HepG2 (cell line): Measurements from ENCODE around the gene TIAM2. TPM values are rescaled to one million over a fixed set of nuclear protein-coding genes. Genes with fewer than 3 reads are reported as not detected.

ENCODE experiments used
- ATAC-seq: fragments of 200-7000 bp; cut with Tn5 transposase; 3 replicates; pipeline ENCODE4 v1.9.1; 2020; ENCODE audit warnings: mild to moderate bottlenecking, moderate library complexity
- BruUV-seq: library from RNA; stranded (reverse); fragments of 400-500 nt; replicated peaks from 2 replicates; lab custom pipeline; 2021; lab: Mats Ljungman, UMichigan
- CTCF ChIA-PET: fragments of 300-600 bp; formaldehyde crosslinking; extraction: SDS; loops from one replicate; lab custom pipeline; 2021; ENCODE audit warnings: low total read pairs, inconsistent platforms, low intra/inter-chr PET ratio; lab: Yijun Ruan, JAX
- POLR2A ChIA-PET: fragments of 350-600 bp; sonication (Branson Sonifier 250); formaldehyde crosslinking; loops from one replicate; lab custom pipeline; 2020; ENCODE audit warnings: antibody characterized with exemption, inconsistent platforms; lab: Yijun Ruan, JAX
- DNase-seq: peaks from one replicate; pipeline ENCODE4 v3.0.0-alpha.2; 2015; ENCODE audit warnings: low spot score
- FAIRE-seq: peaks from 3 replicates; lab custom pipeline; 2011; peaks lifted over from hg19 to GRCh38; lab: Jason Lieb, UNC
- H2AFZ ChIP-seq: one replicate; pipeline ENCODE4 v1.6.1; 2011; ENCODE audit warnings: low read length, inconsistent platforms
- H3K27ac ChIP-seq: fragments of 300-600 bp; 3 replicates; pipeline ENCODE4 v1.8.0; 2011; ENCODE audit warnings: mixed run types, mild to moderate bottlenecking, mixed read lengths, low read length, inconsistent platforms; ENCODE audit not compliant: insufficient read depth; ENCODE audit errors: extremely low read length
- H3K27me3 ChIP-seq, 2 experiments: fragments of 200-600 bp in 1 of 2; 2 replicates in 1 of 2; 3 replicates in 1 of 2; pipeline versions ENCODE4 v1.6.0 to v1.8.0; 2011; ENCODE audit warnings: low read length in 2 of 2, mild to moderate bottlenecking in 2 of 2, moderate library complexity in 2 of 2, inconsistent platforms in 1 of 2; ENCODE audit not compliant: insufficient read depth in 2 of 2, control insufficient read depth in 1 of 2
- H3K36me3 ChIP-seq, 2 experiments: fragments of 200-600 bp in 1 of 2; replicated peaks in 1 of 2; 2 replicates in 1 of 2; 3 replicates in 1 of 2; pipeline versions ENCODE4 v1.5.1 to v1.8.0; 2011; ENCODE audit warnings: low read length in 2 of 2, inconsistent platforms in 1 of 2; ENCODE audit not compliant: insufficient read depth in 2 of 2, control insufficient read depth in 1 of 2
- H3K4me1 ChIP-seq: 2 replicates; pipeline ENCODE4 v1.5.1; 2012; ENCODE audit warnings: low read length, inconsistent platforms; ENCODE audit not compliant: insufficient read depth
- H3K4me2 ChIP-seq: 2 replicates; pipeline ENCODE4 v1.6.0; 2011; ENCODE audit warnings: low read depth, low read length, inconsistent platforms
- H3K4me3 ChIP-seq, 3 experiments: fragments of 200-600 bp in 1 of 3; sonication (generic), shearing (Covaris generic) in 1 of 3; replicated peaks in 1 of 3; 2 replicates each; pipeline ENCODE4 v1.5.1; 2011 to 2016; ENCODE audit warnings: low read length in 3 of 3, inconsistent platforms in 2 of 3, low read depth in 2 of 3, mild to moderate bottlenecking in 2 of 3, control low read depth in 1 of 3, mixed read lengths in 1 of 3; ENCODE audit not compliant: insufficient read depth in 1 of 3
- H3K79me2 ChIP-seq: one replicate; pipeline ENCODE4 v1.6.1; 2011; ENCODE audit warnings: low read length, inconsistent platforms; ENCODE audit not compliant: insufficient read depth
- H3K9ac ChIP-seq: 2 replicates; pipeline ENCODE4 v1.6.0; 2011; ENCODE audit warnings: mild to moderate bottlenecking, low read depth, low read length, inconsistent platforms; ENCODE audit not compliant: insufficient read depth
- H3K9me3 ChIP-seq: 2 replicates; pipeline ENCODE4 v1.5.1; 2012; ENCODE audit warnings: mild to moderate bottlenecking, low read length
- H4K20me1 ChIP-seq: 2 replicates; pipeline ENCODE4 v1.6.0; 2011; ENCODE audit warnings: inconsistent platforms, mild to moderate bottlenecking, low read length, moderate library complexity; ENCODE audit not compliant: insufficient read depth
- FOXA3 ChIP-seq: IDR thresholded peaks from 2 replicates; pipeline ENCODE4 v1.6.1; 2016; ENCODE audit warnings: missing genetic modification reagents, missing compliant biosample characterization
- HNRNPL ChIP-seq: fragments of 200-400 bp; formaldehyde crosslinking; IDR thresholded peaks from 2 replicates; pipeline ENCODE4 v1.6.1; 2017; ENCODE audit warnings: mild to moderate bottlenecking, low read depth, low read length
- MEIS2 ChIP-seq: sonication (generic); formaldehyde crosslinking; IDR thresholded peaks from 2 replicates; pipeline ENCODE4 v1.9.0; 2021; ENCODE audit warnings: mild to moderate bottlenecking, missing genetic modification reagents
- SPEN ChIP-seq: sonication (generic); formaldehyde crosslinking; IDR thresholded peaks from 2 replicates; pipeline ENCODE4 v1.5.1; 2020; ENCODE audit warnings: low read depth, mild to moderate bottlenecking, missing genetic modification reagents
- THAP11 ChIP-seq: IDR thresholded peaks from 2 replicates; pipeline ENCODE4 v1.6.1; 2016; ENCODE audit warnings: missing biosample characterization, missing genetic modification reagents
- YEATS4 ChIP-seq: sonication (generic); formaldehyde crosslinking; IDR thresholded peaks from 2 replicates; pipeline ENCODE4 v1.4.0; 2020; ENCODE audit warnings: missing genetic modification reagents, borderline replicate concordance
- ZMYM3 ChIP-seq: sonication (generic); formaldehyde crosslinking; IDR thresholded peaks from 2 replicates; pipeline ENCODE4 v1.5.1; 2020; ENCODE audit warnings: mild to moderate bottlenecking, missing genetic modification reagents
- ZNF747 ChIP-seq: sonication (generic); formaldehyde crosslinking; IDR thresholded peaks from 2 replicates; pipeline ENCODE4 v1.8.1; 2023; ENCODE audit warnings: missing genetic modification reagents, mild to moderate bottlenecking, borderline replicate concordance
- ZNF788 ChIP-seq: sonication (generic); formaldehyde crosslinking; IDR thresholded peaks from 2 replicates; pipeline ENCODE4 v1.5.0; 2020; ENCODE audit warnings: mild to moderate bottlenecking, missing genetic modification reagents, borderline replicate concordance
- WGBS: methylation state at CpG from one replicate; pipeline ENCODE4 v1.1.6; 2017; ENCODE audit warnings: low lambda C conversion rate; 5-methylcytosine and 5-hydroxymethylcytosine counted together
- in situ Hi-C: cut with HindIII; loops from 2 replicates; pipeline ENCODE4 v1.10.0; 2017; ENCODE audit warnings: low pct_unique_long_range_greater_than_20kb; ENCODE audit not compliant: extremely low pct_ligation_motif_present
- intact Hi-C: fragments of 100-400 bp; cut with micrococcal nuclease; formaldehyde crosslinking; loops from one replicate; pipeline ENCODE4 v1.10.0; 2022; ENCODE audit not compliant: unreplicated experiment
- polyA plus RNA-seq, 8 experiments: library from polyadenylated mRNA; depleted of rRNA in 3 of 8; stranded (reverse) in 7 of 8; unstranded in 1 of 8; fragments of >200 nt; fragmentation: Illumina TruSeq in 4 of 8; extraction: Trizol in 4 of 8; gene quantifications; 2 replicates each; pipeline versions ENCODE4 v1.2.1 to v1.2.3, GENCODE V29; 2011 to 2016; ENCODE audit warnings: low read depth in 4 of 8, missing spikeins in 1 of 8, mixed read lengths in 1 of 8; ENCODE audit not compliant: insufficient read depth in 1 of 8
- total RNA-seq, 5 experiments: library from RNA; depleted of rRNA; stranded (reverse); fragments of >200 nt; fragmentation: Illumina TruSeq; extraction: Trizol; gene quantifications; 2 replicates each; pipeline ENCODE4 v1.2.3, GENCODE V29; 2016; ENCODE audit warnings: low read depth in 1 of 5
- TF ChIP-seq, protein P1 (sequence below): sonication (generic); formaldehyde crosslinking; IDR thresholded peaks from 2 replicates; pipeline ENCODE4 v1.5.0; 2020; ENCODE audit warnings: missing genetic modification reagents
- TF ChIP-seq, protein P2 (sequence below): sonication (generic); formaldehyde crosslinking; IDR thresholded peaks from 2 replicates; pipeline ENCODE4 v1.4.0; 2020; ENCODE audit warnings: missing genetic modification reagents, borderline replicate concordance
- TF ChIP-seq, protein P3 (sequence below): sonication (generic); formaldehyde crosslinking; conservative IDR thresholded peaks from 2 replicates; pipeline ENCODE4 v1.8.0; 2022; ENCODE audit warnings: low read depth, missing genetic modification reagents

TIAM2 gene
- total and polyA plus RNA-seq, 2 of the 13 experiments (the other 11 are each of a cell fraction or from before 2014, with no cell fraction given): 4.1 to 4.5 TPM

DNA sequence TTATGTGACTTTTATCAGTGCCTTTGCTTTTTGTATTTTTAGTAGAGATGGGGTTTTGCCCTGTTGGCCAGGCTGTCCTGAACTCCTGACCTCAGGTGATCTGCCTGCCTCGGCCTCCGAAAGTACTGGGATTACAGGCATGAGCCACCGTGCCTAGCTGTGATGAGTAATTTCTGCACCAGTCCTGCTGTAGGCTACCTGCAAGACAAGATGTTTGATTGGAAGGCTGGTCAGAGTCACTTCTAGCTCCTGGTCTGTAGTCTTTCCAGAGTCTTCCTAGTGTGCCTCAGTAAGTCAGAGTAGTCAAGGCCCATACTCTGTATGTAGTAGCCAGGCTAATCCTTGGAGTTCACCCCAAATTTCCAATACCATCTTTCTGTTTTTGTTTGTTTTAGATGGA lies 8.9 kb downstream of the TIAM2 start:
- TF ChIP-seq YEATS4: no peak
- no peak for TF ChIP-seq FOXA3
- TF ChIP-seq MEIS2: no peak
- no peak for TF ChIP-seq ZMYM3 (CRISPR knock-in tag)
- TF ChIP-seq, protein P1, sequence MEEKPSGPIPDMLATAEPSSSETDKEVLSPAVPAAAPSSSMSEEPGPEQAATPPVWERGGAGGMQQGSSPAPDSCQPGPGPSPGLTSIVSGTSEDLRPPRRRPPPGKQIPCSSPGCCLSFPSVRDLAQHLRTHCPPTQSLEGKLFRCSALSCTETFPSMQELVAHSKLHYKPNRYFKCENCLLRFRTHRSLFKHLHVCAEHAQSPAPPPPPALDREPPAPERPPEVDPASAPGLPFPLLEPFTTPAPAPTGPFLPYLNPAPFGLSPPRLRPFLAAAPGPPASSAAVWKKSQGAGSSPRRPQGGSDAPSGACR (CRISPR knock-in tag): no peak
- no peak for TF ChIP-seq THAP11 (CRISPR knock-in tag)
- no peak for TF ChIP-seq HNRNPL
- no peak for TF ChIP-seq ZNF747 (CRISPR knock-in tag)
- TF ChIP-seq ZNF788: no peak
- TF ChIP-seq, protein P2, sequence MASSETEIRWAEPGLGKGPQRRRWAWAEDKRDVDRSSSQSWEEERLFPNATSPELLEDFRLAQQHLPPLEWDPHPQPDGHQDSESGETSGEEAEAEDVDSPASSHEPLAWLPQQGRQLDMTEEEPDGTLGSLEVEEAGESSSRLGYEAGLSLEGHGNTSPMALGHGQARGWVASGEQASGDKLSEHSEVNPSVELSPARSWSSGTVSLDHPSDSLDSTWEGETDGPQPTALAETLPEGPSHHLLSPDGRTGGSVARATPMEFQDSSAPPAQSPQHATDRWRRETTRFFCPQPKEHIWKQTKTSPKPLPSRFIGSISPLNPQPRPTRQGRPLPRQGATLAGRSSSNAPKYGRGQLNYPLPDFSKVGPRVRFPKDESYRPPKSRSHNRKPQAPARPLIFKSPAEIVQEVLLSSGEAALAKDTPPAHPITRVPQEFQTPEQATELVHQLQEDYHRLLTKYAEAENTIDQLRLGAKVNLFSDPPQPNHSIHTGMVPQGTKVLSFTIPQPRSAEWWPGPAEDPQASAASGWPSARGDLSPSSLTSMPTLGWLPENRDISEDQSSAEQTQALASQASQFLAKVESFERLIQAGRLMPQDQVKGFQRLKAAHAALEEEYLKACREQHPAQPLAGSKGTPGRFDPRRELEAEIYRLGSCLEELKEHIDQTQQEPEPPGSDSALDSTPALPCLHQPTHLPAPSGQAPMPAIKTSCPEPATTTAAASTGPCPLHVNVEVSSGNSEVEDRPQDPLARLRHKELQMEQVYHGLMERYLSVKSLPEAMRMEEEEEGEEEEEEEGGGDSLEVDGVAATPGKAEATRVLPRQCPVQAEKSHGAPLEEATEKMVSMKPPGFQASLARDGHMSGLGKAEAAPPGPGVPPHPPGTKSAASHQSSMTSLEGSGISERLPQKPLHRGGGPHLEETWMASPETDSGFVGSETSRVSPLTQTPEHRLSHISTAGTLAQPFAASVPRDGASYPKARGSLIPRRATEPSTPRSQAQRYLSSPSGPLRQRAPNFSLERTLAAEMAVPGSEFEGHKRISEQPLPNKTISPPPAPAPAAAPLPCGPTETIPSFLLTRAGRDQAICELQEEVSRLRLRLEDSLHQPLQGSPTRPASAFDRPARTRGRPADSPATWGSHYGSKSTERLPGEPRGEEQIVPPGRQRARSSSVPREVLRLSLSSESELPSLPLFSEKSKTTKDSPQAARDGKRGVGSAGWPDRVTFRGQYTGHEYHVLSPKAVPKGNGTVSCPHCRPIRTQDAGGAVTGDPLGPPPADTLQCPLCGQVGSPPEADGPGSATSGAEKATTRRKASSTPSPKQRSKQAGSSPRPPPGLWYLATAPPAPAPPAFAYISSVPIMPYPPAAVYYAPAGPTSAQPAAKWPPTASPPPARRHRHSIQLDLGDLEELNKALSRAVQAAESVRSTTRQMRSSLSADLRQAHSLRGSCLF (CRISPR knock-in tag): no peak
- TF ChIP-seq, protein P3, sequence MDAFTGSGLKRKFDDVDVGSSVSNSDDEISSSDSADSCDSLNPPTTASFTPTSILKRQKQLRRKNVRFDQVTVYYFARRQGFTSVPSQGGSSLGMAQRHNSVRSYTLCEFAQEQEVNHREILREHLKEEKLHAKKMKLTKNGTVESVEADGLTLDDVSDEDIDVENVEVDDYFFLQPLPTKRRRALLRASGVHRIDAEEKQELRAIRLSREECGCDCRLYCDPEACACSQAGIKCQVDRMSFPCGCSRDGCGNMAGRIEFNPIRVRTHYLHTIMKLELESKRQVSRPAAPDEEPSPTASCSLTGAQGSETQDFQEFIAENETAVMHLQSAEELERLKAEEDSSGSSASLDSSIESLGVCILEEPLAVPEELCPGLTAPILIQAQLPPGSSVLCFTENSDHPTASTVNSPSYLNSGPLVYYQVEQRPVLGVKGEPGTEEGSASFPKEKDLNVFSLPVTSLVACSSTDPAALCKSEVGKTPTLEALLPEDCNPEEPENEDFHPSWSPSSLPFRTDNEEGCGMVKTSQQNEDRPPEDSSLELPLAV (CRISPR knock-in tag): no peak
- no peak for TF ChIP-seq SPEN (CRISPR knock-in tag)
- intact Hi-C loops: no loop called here
- peaks cover 32% of the 10 kb centered on the region for H3K4me1 ChIP-seq
- 51% methylated on average over 3 of the region's 3 CpGs for WGBS
- no peak overlapping the region for H3K4me3 ChIP-seq
- H3K79me2 ChIP-seq: no peaks in the 10 kb centered on the region
- H3K27ac ChIP-seq: no peak overlapping the region
- no peak for DNase-seq
- no TSS peak for BruUV-seq
- no peak overlapping the region for H3K4me2 ChIP-seq
- CTCF ChIA-PET: no interaction called here
- H3K36me3 ChIP-seq: no peaks in the 10 kb centered on the region
- no peak for FAIRE-seq
- no peaks in the 10 kb centered on the region for H4K20me1 ChIP-seq
- H3K27me3 ChIP-seq: no peaks in the 10 kb centered on the region
- POLR2A ChIA-PET: no interaction called here
- no peak for ATAC-seq
- in situ Hi-C loops: no loop called here
- H2AFZ ChIP-seq: no peak overlapping the region
- no peaks in the 10 kb centered on the region for H3K9me3 ChIP-seq
- no peak overlapping the region for H3K9ac ChIP-seq
